ENCODE results near the gene MAGEF1. TPM values are rescaled to one million over a fixed set of nuclear protein-coding genes. Genes with fewer than 3 reads are reported as not detected.

The MAGEF1 gene
- total RNA-seq, 1 experiment from 2014 or later: 31.9 TPM

DNA sequence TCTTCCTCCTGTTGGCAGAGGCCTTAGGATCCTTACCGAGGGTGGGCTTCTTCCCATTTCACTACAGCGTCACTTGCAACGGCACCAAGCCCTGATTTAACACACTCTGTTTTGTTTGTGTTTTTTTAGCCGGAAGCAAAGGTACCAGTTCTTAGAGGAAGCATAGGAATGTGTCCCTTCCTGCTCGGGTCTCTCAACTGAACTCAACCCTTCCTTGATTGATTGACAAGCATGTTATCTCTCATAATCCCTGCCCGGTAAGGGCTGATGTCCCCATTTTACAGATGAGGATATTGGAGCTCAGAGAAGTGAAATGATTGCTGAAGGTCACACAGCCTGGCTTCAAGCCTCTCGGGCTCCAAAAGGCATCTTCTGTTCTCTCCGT is 26.6 kb upstream of the MAGEF1 start:
- no peak overlapping the region for H2BK15ac ChIP-seq (ENCODE audit: low read depth, low read length)
- no peak overlapping the region for H3K27ac Mint-ChIP-seq
- no peak overlapping the region for H3K9ac ChIP-seq (ENCODE audit: extremely low read depth, insufficient read length, low read length)
- no peak overlapping the region for H2BK20ac ChIP-seq (ENCODE audit: low read depth, low read length, poor library complexity, severe bottlenecking)
- no peaks in the 10 kb centered on the region for H3K4me1 ChIP-seq (ENCODE audit: insufficient read depth, low read length)
- no peak overlapping the region for H3K4me2 ChIP-seq (ENCODE audit: insufficient read depth, insufficient read length, low read length)
- no peak overlapping the region for H2BK120ac ChIP-seq (ENCODE audit: low read depth, low read length, poor library complexity, severe bottlenecking)
- WGBS (ENCODE audit: extremely low coverage, insufficient read length, low lambda C conversion rate): no CpG with 5 or more reads among the region's 8 CpGs
- H4K91ac ChIP-seq (ENCODE audit: insufficient read length, low read depth, low read length): no peak overlapping the region
- H4K20me1 ChIP-seq (ENCODE audit: control insufficient read depth, insufficient read depth, insufficient read length): no peaks in the 10 kb centered on the region
- no peaks in the 10 kb centered on the region for H3K9me3 Mint-ChIP-seq
- no peak overlapping the region for H4K8ac ChIP-seq (replicated peaks; ENCODE audit: insufficient read length, low read depth, low read length)
- no peaks in the 10 kb centered on the region for H3K23me2 ChIP-seq (ENCODE audit: insufficient read length, low read depth, low read length, poor library complexity, severe bottlenecking)
- no peaks in the 10 kb centered on the region for H3K79me1 ChIP-seq (ENCODE audit: insufficient read depth, low read depth, low read length, poor library complexity, severe bottlenecking)
- no peak overlapping the region for H2AFZ ChIP-seq (ENCODE audit: low read length)
- H3K56ac ChIP-seq (ENCODE audit: insufficient read length, low read depth, low read length): no peak overlapping the region
- H2BK12ac ChIP-seq (ENCODE audit: insufficient read length, low read depth, low read length): no peak overlapping the region
- no peak overlapping the region for H3K14ac ChIP-seq (ENCODE audit: insufficient read depth, low read length)
- no peak for DNase-seq
- no peak overlapping the region for H2BK5ac ChIP-seq (ENCODE audit: insufficient read length, low read length)
- peaks cover 11 to 24% of the 10 kb centered on the region in 2 experiments for H3K4me1 Mint-ChIP-seq
- no peak overlapping the region for H3T11ph ChIP-seq (ENCODE audit: low read length)
- H4K5ac ChIP-seq (ENCODE audit: insufficient read length, low read depth, low read length): no peak overlapping the region
- H2AK5ac ChIP-seq (ENCODE audit: insufficient read length, low read length): no peak overlapping the region
- no peak overlapping the region for H3K18ac ChIP-seq (ENCODE audit: insufficient read length, low read depth, low read length)
- H3K4me3 Mint-ChIP-seq: no peak overlapping the region
- H3K27me3 ChIP-seq (ENCODE audit: insufficient read depth, low read length): no peaks in the 10 kb centered on the region
- H3K23ac ChIP-seq (ENCODE audit: insufficient read length, low read depth, low read length): no peak overlapping the region
- H3K27ac ChIP-seq (ENCODE audit: insufficient read length, low read depth, low read length): no peak overlapping the region
- H3K79me2 ChIP-seq (ENCODE audit: insufficient read depth, low read length): no peaks in the 10 kb centered on the region
- TF ChIP-seq, protein P1, sequence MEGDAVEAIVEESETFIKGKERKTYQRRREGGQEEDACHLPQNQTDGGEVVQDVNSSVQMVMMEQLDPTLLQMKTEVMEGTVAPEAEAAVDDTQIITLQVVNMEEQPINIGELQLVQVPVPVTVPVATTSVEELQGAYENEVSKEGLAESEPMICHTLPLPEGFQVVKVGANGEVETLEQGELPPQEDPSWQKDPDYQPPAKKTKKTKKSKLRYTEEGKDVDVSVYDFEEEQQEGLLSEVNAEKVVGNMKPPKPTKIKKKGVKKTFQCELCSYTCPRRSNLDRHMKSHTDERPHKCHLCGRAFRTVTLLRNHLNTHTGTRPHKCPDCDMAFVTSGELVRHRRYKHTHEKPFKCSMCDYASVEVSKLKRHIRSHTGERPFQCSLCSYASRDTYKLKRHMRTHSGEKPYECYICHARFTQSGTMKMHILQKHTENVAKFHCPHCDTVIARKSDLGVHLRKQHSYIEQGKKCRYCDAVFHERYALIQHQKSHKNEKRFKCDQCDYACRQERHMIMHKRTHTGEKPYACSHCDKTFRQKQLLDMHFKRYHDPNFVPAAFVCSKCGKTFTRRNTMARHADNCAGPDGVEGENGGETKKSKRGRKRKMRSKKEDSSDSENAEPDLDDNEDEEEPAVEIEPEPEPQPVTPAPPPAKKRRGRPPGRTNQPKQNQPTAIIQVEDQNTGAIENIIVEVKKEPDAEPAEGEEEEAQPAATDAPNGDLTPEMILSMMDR (conservative IDR thresholded peaks at IDR 0.05): no peak
- H3K36me3 Mint-ChIP-seq (ENCODE audit: insufficient read depth in 1 of 3, low read depth in 3 of 3): no peaks in the 10 kb centered on the region
- H3K27me3 Mint-ChIP-seq (ENCODE audit: low read depth): peaks cover 4% of the 10 kb centered on the region
- no peaks in the 10 kb centered on the region for H3K9me3 ChIP-seq (ENCODE audit: control insufficient read depth, low read depth, low read length)
- H3K4ac ChIP-seq (ENCODE audit: low read depth, low read length): no peak overlapping the region
